Measurements from ENCODE around the gene DEFB113. TPM values are rescaled to one million over a fixed set of nuclear protein-coding genes. Genes with fewer than 3 reads are reported as not detected.

DEFB113 gene
- total and polyA plus RNA-seq, 2 of the 4 experiments (the other 2 are of a cell fraction), result not detected

DNA sequence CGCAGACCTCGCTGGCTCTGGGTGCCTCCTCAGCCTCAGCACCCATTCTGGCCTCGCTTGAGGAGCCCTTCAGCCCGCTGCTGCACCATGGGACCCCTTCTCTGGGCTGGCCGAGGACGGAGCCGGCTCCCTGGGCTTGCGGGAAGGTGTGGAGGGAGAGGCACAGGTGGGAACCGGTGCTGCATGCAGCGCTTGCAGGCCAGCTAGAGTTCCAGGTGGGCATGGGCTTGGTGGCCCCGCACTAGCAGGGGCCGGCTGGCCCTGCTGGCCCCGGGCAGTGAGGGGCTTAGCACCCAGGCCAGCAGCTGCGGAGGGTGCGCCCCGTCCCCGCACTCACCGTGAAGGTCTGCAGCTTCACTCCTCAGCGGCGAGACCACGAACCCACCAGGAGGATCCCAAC, 35.9 kb downstream of the DEFB113 start:
- Histone ChIP-seq H3K4me2 (ENCODE audit: low read depth, low read length) (no peak overlapping the region), H2AK9ac (replicated peaks; ENCODE audit: low read depth, low read length, poor library complexity) (no peak overlapping the region), H4K8ac (ENCODE audit: low read depth in 2 of 2, low read length in 2 of 2) (no peak overlapping the region), H3K27me3 (ENCODE audit: control insufficient read depth, insufficient read depth, low read length) (no peaks in the 10 kb centered on the region), H4K20me1 (ENCODE audit: insufficient read depth, low read length) (no peaks in the 10 kb centered on the region), H3K23ac (ENCODE audit: low read depth, low read length) (no peak overlapping the region), H3K9me3 (ENCODE audit: control insufficient read depth, insufficient read depth, low read length) (no peaks in the 10 kb centered on the region), H3K9ac (ENCODE audit: low read depth, low read length) (no peak overlapping the region), H2AK5ac (ENCODE audit: low read depth, low read length) (no peak overlapping the region), H3K4ac (ENCODE audit: low read depth, low read length) (no peak overlapping the region), H3K36me3 (ENCODE audit: control insufficient read depth, insufficient read depth, low read length) (no peaks in the 10 kb centered on the region), H3K56ac (ENCODE audit: extremely low read depth, insufficient read depth, low read length) (no peak overlapping the region), H3K18ac (ENCODE audit: low read depth, low read length) (no peak overlapping the region), H2BK15ac (ENCODE audit: low read depth, low read length) (no peak overlapping the region), H3K9me1 (ENCODE audit: insufficient read depth, low read length) (no peaks in the 10 kb centered on the region), H4K91ac (ENCODE audit: insufficient read depth, low read depth, low read length) (no peak overlapping the region), H3K14ac (replicated peaks; ENCODE audit: low read depth, low read length) (no peak overlapping the region), H3K27ac (ENCODE audit: insufficient read depth, low read length) (no peak overlapping the region), H3K4me1 (ENCODE audit: control insufficient read depth, insufficient read depth, low read length) (no peaks in the 10 kb centered on the region), H3K79me1 (ENCODE audit: low read depth in 1 of 2, low read length in 2 of 2) (no peaks in the 10 kb centered on the region), H2BK120ac (ENCODE audit: low read depth, low read length) (no peak overlapping the region), H3K4me3 (ENCODE audit: insufficient read depth, low read depth, low read length) (no peak overlapping the region), H2BK5ac (ENCODE audit: low read depth, low read length, poor library complexity, severe bottlenecking) (no peak overlapping the region), H2BK20ac (ENCODE audit: low read depth, low read length) (no peak overlapping the region), H4K5ac (ENCODE audit: low read depth, low read length) (no peak overlapping the region), H2AFZ (replicated peaks; ENCODE audit: low read length, poor library complexity) (no peak overlapping the region)
- ATAC-seq (ENCODE audit: low read depth) (no peak), DNase-seq (no peak)
- BruUV-seq (replicated peaks), result no TSS peak
- in situ Hi-C loops (cut with MboI; ENCODE audit: low sequenced_read_pairs) (no loop called here), intact Hi-C loops (cut with micrococcal nuclease) (no loop called here), dilution Hi-C loops (cut with HindIII; ENCODE audit: low sequenced_read_pairs, unreplicated experiment) (no loop called here)
- POLR2A ChIA-PET (ENCODE audit: unreplicated experiment), result no interaction called here
- TF ChIP-seq SMC3 (IDR thresholded peaks at IDR 0.05; ENCODE audit: low read depth, low read length), result no peak
- TF ChIP-seq MAFK (IDR thresholded peaks at IDR 0.05; ENCODE audit: low read depth, low read length), result no peak
- no peak for TF ChIP-seq CEBPB (IDR thresholded peaks at IDR 0.05; ENCODE audit: low read depth, low read length)
- no peak for TF ChIP-seq RAD21 (IDR thresholded peaks at IDR 0.05; ENCODE audit: low read length)
- TF ChIP-seq CHD1 (IDR thresholded peaks at IDR 0.05; ENCODE audit: low read depth, low read length), result no peak
- TF ChIP-seq POLR2A (IDR thresholded peaks at IDR 0.05; ENCODE audit: low read depth, low read length), result no peak
- no peak for TF ChIP-seq MAZ (IDR thresholded peaks at IDR 0.05; ENCODE audit: borderline replicate concordance, low read depth, low read length)
- TF ChIP-seq FOS (IDR thresholded peaks at IDR 0.05; ENCODE audit: low read depth, low read length), result no peak
- TF ChIP-seq MXI1 (IDR thresholded peaks at IDR 0.05; ENCODE audit: borderline replicate concordance, low read depth, low read length), result no peak
- TF ChIP-seq, protein P1, sequence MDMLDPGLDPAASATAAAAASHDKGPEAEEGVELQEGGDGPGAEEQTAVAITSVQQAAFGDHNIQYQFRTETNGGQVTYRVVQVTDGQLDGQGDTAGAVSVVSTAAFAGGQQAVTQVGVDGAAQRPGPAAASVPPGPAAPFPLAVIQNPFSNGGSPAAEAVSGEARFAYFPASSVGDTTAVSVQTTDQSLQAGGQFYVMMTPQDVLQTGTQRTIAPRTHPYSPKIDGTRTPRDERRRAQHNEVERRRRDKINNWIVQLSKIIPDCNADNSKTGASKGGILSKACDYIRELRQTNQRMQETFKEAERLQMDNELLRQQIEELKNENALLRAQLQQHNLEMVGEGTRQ (IDR thresholded peaks at IDR 0.05; ENCODE audit: low read depth, low read length), result no peak
- TF ChIP-seq RFX5 (IDR thresholded peaks at IDR 0.05; ENCODE audit: low read depth, low read length), result no peak
- TF ChIP-seq, protein P2, sequence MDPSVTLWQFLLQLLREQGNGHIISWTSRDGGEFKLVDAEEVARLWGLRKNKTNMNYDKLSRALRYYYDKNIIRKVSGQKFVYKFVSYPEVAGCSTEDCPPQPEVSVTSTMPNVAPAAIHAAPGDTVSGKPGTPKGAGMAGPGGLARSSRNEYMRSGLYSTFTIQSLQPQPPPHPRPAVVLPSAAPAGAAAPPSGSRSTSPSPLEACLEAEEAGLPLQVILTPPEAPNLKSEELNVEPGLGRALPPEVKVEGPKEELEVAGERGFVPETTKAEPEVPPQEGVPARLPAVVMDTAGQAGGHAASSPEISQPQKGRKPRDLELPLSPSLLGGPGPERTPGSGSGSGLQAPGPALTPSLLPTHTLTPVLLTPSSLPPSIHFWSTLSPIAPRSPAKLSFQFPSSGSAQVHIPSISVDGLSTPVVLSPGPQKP (IDR thresholded peaks at IDR 0.05; ENCODE audit: borderline replicate concordance, low read depth, low read length), result no peak
- no peak for TF ChIP-seq RCOR1 (IDR thresholded peaks at IDR 0.05; ENCODE audit: insufficient replicate concordance, low read length)
- TF ChIP-seq NFE2L2 (IDR thresholded peaks at IDR 0.05; ENCODE audit: low read depth, low read length), result no peak
- TF ChIP-seq, protein P3, sequence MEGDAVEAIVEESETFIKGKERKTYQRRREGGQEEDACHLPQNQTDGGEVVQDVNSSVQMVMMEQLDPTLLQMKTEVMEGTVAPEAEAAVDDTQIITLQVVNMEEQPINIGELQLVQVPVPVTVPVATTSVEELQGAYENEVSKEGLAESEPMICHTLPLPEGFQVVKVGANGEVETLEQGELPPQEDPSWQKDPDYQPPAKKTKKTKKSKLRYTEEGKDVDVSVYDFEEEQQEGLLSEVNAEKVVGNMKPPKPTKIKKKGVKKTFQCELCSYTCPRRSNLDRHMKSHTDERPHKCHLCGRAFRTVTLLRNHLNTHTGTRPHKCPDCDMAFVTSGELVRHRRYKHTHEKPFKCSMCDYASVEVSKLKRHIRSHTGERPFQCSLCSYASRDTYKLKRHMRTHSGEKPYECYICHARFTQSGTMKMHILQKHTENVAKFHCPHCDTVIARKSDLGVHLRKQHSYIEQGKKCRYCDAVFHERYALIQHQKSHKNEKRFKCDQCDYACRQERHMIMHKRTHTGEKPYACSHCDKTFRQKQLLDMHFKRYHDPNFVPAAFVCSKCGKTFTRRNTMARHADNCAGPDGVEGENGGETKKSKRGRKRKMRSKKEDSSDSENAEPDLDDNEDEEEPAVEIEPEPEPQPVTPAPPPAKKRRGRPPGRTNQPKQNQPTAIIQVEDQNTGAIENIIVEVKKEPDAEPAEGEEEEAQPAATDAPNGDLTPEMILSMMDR (conservative IDR thresholded peaks at IDR 0.05; ENCODE audit: low read depth, low read length), result no peak
- no peak for TF ChIP-seq BHLHE40 (IDR thresholded peaks at IDR 0.05; ENCODE audit: low read depth, low read length)
- CTCF ChIA-PET, result no interaction called here
- WGBS, 2 experiments (ENCODE audit: extremely low coverage in 2 of 2, insufficient read length in 1 of 2), result 61% methylated on average over 5 of the region's 21 CpGs; no CpG with 5 or more reads in 1 of the 2 experiments
